ENCODE results near the gene ABTB2.

Gene ABTB2

DNA sequence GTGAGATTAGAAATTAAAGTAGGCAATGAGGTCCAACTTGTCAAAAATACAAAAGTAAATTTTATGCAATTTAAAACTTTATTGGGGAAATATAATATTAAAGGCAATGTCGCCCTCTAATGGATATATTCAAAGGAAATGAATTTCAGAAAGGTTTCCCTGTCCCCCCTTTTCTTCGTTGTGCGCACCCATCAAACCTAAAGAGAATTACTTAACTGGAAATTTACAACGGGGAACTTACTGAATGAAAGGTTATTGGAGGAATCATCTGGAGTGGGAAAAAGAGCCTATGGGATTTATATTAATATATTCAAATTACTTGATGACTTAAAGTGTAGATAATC, 1.7 kb upstream of the ABTB2 start:
- no peak for DNase-seq

DNA sequence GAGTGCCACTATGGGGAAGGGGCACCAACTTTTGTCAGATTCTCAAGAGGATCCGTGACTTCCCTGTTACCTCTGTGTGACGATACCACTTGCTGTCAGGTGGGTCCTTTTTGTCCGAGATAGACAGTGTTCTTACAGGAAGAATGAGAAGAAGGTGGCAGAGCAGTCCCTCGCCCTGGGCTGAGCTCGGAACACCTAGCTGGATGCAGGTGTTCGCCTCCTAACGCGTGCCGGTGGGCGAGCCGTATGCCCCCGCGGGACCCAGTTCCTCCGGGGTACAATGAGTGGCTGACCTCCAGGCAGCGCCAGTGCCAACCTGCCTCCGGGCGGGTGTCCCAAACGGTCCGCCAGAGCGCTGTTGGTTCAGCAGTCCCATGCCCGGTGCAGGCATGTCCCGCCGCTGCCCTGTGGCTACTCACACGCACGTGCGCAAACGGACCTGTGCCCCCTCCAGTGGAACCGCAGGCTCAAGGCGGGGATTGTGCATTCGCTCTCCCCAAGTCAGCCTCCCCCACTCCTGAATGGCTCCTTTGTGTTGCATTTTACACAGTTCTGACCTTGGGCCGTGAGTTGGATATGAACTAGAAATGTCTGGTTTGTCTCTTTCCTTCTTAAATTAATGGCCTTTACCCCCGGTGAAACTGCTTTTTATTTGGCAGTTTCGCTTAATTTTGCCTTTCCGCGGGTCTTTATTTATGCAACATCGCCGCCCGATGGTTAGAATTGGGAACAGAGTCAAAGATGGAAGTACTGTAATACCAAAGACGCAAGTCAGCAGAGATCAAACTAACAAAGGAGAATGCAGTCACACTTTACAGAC, 1.1 kb upstream of the ABTB2 start:
- peak; percentile 66 for DNase-seq

DNA sequence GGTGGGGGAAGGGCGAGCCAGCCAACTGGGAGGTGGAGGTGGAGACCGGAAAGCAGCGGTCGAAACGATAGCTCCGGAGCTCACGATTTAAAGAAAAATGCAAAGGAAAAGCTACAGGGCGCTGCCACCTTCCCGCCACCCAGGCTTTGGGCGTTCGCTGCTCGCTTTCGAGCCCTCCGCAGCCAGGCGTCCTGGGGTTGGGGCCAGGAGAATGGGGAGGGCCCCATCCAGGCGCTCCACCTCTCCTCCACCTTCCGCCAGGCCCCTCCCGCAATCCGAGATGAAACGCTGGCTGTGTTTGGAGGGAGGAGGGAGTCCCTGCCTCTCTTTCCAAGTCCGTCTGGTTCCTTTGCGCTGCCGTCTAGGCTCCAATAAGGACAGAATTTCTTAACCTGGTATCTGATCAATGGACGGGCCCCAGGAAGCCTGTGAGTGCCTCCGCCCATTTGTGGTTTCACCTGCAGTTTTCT, 483 bp upstream of the ABTB2 start:
- DNase-seq = no peak

GRCh38 chr11:34356913-34357700, 703 bp downstream of the ABTB2 start:
- no peak for DNase-seq

DNA sequence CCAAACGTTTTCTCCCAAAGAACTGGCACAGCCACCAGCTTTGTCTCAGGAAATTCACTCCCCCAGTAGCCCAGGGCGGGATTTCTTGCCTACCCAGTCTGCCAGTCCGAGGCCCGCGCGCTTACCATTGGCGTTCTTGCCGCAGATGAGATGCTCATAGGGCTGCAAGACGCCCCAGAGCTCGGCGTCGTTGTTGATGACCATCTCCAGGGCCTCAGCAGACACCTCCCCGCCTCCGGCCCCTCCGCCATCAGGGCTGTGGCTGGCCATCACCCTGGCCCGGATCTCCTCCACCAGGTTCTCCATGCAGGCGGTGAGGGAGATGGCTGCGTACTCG, 1.3 kb downstream of the ABTB2 start:
- DNase-seq = no peak

- no peak for DNase-seq
These were observed 1.7 kb downstream of the ABTB2 start for GRCh38 chr11:34356130-34356529.

- no peak for DNase-seq
These were observed 2.1 kb downstream of the ABTB2 start for GRCh38 chr11:34355726-34356125.

DNA sequence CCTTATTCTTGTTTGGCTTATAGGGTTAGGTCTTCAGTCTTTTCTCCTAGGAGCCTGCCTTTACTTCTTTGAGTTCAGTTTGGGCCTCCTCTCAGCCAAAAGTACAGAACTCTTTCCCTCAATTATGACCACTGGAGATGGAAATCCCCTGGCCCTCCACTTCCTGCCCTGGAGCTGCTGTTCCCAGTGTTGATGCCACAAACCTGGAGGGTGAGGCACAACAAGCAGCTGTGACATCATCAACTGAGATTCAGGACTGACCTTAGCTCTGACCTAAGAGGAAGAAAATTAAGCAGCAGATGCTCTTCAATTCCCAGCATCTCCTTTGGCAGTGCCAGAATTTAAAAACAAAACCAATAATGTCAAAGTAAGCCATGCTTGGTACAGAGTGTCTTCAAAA, 3.0 kb downstream of the ABTB2 start:
- no peak for DNase-seq

DNA sequence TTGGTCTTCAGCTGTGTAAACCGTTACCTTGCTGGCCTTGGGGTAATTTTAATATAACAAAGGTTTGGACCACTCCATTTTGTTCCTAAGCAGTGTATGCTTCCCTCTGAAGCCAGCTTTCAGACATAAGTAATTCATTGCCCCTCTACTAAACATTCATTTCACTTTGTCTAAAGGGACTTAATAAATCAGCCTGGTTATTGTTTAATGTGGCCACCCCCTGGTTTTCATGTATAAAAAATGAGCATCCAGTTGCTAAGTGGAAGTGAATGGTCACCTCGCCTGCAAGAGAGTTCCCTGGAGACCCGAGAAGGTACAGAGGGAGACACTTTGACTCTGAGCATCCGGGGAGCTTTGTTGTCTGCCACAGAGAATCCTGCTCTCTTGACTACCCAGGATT, 3.9 kb downstream of the ABTB2 start:
- no peak for DNase-seq

- no peak for DNase-seq
These were observed 5.9 kb downstream of the ABTB2 start for GRCh38 chr11:34351687-34352469.

- DNase-seq = no peak
These were observed 6.8 kb downstream of the ABTB2 start for GRCh38 chr11:34351051-34351450.

DNA sequence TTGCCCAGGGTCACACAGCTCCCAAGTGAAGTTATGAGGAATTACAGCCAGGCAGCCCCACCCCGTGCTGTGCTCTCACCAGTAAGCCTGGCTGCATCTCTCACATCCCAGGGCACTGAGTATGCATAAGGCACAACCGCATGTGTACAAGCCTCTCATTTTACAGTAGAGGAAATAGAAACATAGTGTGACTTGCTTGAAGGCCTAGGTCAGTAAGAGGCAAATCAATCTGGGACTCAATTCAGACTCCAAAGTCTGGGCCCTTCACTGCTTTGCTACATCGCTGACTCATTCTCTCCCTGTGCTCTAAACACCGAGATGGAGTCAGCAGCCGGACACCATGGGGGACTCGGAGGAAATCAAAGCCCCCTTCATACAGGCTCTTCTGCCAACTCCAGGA, 7.9 kb downstream of the ABTB2 start:
- no peak for DNase-seq

DNA sequence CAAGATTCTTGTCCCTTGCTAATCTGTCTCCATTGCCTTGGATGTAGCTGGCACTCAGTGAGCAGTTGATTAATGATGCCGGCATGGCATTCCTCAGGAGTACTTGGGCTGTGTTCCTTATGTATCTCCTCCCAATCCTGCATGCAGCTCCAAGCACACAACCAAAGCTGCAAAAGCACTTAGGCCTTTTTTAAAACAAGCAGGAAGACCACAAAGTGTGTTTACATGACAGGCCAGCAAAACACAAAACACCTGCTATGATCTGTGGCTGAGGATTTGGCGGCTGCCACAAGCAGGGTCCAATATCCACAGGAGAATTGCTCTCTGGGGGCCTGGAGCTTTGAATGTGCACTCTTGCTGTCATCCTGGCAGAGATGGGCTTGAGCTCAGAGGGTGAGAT, 8.9 kb downstream of the ABTB2 start:
- DNase-seq = no peak

DNA sequence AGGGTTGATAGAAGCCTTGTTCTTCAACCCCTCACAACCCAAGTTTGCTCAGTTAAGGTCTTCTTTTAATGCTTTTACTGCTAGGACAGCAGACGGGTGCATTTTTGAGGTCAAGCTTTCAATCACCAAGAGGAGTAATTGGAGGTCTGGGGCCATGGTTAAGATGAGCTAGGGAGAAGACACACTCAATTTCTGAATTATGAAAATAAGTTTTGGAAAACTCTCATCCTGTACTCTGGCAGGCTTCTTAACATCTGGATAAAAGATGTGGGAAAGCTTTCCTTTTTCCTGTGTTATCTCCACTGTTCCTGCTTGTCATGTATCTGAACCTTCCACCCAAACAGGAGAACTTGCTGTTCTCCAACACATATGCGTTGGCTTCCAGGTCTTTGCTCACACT, 9.7 kb downstream of the ABTB2 start:
- no peak for DNase-seq

DNA sequence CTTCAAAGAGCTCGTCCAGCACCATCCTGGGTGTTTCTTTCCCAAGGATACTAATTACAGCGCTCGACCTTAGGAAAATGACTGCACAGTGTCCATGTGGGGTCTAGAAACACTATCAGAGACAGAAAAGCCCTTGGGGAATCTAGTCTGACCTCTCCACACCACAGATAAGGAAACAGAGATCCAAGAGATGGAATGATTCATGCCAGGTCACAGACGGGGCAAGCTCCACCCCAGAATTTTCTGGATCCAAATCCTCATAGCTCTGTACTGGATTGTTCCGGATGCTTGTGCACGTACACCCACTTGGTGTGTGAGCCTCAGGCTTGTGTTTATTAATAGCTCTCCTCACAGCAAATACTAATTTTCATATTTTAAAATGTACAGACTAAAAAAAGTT, 11.3 kb downstream of the ABTB2 start:
- DNase-seq = no peak

DNA sequence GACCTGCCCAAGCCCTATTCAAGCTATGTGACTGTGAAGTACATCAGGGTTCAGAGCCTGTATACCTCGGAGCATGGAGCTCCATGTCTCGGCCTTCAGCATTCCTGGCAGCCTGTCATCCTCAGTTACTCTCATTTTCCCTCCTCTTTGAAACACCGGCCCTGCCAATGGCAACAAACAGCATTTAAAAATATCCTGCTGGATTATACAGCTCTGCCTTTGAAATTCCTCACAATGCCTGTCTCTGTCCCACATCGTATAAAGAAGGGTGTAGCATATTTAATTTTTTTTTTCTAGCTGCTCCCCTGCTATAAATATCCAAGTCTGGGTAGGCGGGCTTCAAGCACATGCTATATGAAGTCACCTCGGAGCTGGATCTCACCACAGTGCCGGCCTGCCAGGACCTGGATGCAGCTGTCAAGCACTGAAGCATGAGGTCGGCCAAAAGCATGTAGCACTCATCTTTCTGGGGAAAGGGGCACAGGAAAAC, 11.8 kb downstream of the ABTB2 start:
- DNase-seq = no peak

GRCh38 chr11:34345540-34345876, 12.3 kb downstream of the ABTB2 start:
- no peak for DNase-seq

DNA sequence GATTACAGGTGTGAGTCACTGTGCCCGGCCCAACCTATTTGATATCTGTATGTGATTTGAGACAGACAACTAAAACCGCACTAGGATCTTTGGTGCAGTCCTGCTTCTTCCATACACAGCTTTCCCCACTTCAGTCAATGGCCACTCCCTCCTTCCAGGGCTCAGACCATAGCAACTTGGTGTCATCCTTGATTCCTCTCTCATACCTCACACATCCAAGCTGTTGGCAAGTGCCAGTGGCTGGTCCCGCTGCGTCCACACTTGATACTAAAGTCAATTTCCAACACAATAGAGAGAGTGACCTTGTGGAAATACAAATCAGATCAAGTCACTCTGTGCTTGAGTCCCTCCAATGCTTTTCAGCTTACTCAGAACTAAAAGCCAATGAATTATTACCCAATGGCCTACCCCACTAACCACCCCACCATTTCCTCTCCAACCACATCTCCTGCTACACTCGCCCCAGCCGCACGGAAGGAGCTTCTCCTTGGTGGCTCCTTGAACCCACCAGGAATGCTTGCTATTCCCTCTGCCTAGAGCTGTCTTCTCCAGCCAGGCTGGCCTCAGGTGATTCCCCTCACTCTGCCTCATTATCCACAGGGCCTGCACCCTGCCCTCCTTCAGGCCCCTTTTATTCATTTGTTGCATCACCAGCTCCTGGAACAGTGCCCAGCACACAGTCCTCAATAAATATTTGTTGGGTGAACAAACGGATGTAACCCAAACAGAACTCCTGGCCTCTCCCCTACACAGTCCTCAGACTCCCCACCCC, 12.9 kb downstream of the ABTB2 start:
- no peak for DNase-seq

GRCh38 chr11:34344410-34344767, 13.4 kb downstream of the ABTB2 start:
- DNase-seq = no peak

GRCh38 chr11:34343686-34344085, 14.1 kb downstream of the ABTB2 start:
- DNase-seq = no peak

- DNase-seq = no peak
These were observed 14.7 kb downstream of the ABTB2 start for GRCh38 chr11:34343153-34343552.

- no peak for DNase-seq
These were observed 15.8 kb downstream of the ABTB2 start for GRCh38 chr11:34341931-34342533.

- DNase-seq = no peak
These were observed 16.7 kb downstream of the ABTB2 start for GRCh38 chr11:34341096-34341495.
